Fibroblast of pulmonary artery (primary cell): ENCODE results near the gene FGF7.
A peak's percentile ranks its signal among the peaks of the same experiment; 100 is the strongest.

Source experiments
- DNase-seq: peaks from one replicate; pipeline ENCODE4 v3.0.0-alpha.2; 2010; ENCODE audit warnings: low read depth
- H3K4me3 ChIP-seq: replicated peaks from 2 replicates; pipeline ENCODE4 v1.5.1; 2011; ENCODE audit warnings: low read depth, mild to moderate bottlenecking, control low read depth, low read length, moderate library complexity
- TF ChIP-seq, protein P1 (sequence below): IDR thresholded peaks from 2 replicates; pipeline ENCODE4 v1.5.1; 2011; ENCODE audit warnings: mild to moderate bottlenecking, control low read depth, low read length, inconsistent platforms; ENCODE audit errors: missing control alignments

Gene FGF7

DNA sequence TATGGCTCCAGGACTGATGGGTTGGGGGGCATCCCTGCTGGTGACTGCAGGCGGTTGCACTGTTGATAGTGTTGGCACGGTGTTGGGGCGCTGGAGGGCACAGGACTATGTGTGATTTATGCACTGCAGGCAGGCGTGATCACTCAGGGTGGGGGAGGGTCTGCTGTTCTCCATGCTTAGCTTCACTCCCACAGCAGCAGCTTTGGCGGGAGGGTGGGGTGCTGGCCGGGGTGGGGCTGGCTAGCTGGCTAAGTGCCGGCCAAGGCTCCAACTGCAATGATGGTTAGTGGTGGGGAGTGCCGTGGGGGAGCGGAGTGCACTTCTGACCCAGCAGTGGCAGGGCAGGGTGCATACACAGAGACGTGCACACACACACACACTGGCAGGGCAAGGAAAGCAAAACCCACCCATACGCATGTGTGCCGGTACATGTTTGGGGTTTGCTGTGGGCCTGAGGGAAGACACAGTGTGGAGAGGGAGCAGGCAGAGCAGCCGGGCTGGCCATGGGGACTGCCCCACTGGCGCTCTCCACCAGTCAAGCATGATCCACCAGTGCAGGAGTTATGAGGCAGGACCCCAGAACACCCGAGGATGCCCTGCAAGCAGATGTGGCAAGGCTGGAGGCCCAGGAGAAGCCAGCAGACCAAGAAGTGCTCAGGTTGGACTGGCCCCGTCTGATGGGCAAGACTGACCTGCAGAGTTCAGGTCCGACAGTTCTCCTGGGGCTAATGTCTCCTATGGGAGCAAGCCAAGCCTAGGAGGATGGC is 16.5 kb upstream of the FGF7 start:
- TF ChIP-seq, protein P1, sequence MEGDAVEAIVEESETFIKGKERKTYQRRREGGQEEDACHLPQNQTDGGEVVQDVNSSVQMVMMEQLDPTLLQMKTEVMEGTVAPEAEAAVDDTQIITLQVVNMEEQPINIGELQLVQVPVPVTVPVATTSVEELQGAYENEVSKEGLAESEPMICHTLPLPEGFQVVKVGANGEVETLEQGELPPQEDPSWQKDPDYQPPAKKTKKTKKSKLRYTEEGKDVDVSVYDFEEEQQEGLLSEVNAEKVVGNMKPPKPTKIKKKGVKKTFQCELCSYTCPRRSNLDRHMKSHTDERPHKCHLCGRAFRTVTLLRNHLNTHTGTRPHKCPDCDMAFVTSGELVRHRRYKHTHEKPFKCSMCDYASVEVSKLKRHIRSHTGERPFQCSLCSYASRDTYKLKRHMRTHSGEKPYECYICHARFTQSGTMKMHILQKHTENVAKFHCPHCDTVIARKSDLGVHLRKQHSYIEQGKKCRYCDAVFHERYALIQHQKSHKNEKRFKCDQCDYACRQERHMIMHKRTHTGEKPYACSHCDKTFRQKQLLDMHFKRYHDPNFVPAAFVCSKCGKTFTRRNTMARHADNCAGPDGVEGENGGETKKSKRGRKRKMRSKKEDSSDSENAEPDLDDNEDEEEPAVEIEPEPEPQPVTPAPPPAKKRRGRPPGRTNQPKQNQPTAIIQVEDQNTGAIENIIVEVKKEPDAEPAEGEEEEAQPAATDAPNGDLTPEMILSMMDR, result no peak
- H3K4me3 ChIP-seq, result no peak overlapping the region
- DNase-seq, result no peak

DNA sequence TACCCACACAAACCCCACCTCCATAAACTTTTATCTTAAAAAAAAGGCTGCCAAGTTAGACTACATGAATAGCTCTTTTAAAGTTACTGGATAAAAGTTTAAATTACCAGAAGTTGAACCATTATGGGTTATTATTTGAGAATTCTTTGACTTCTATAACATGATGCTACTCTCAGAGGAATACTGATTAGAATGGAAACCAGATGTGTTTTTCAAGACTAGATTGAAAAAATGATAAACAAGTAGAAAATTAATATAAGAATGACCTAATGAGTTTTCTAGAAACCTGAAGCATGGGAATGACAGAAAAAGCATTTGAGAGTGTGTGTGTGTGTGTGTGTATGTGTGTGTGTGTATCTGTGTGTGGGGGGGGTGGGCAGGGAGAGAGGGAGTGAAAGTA is 12.4 kb upstream of the FGF7 start:
- DNase-seq, result no peak
- TF ChIP-seq, protein P1, result no peak
- no peak overlapping the region for H3K4me3 ChIP-seq

DNA sequence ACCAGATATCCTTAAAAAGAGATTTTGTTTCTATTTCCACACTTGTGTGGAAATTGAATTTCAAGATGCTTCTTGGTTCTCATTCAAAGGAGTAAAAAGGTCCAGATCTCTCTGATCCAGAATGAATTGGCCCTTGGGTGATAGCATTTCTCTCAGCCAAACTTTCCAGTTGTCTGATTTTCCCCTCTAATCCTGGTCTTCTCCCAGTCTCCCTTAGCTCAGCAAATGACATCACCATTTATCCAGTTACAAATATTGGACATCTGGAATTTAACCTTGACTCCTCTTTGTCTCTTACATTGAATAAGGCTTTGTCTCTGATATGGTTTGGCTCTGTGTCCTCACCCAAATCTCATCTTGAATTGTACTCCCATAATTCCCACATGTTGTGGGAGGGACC is 10.2 kb upstream of the FGF7 start:
- no peak for DNase-seq
- H3K4me3 ChIP-seq, result no peak overlapping the region
- TF ChIP-seq, protein P1, result no peak

DNA sequence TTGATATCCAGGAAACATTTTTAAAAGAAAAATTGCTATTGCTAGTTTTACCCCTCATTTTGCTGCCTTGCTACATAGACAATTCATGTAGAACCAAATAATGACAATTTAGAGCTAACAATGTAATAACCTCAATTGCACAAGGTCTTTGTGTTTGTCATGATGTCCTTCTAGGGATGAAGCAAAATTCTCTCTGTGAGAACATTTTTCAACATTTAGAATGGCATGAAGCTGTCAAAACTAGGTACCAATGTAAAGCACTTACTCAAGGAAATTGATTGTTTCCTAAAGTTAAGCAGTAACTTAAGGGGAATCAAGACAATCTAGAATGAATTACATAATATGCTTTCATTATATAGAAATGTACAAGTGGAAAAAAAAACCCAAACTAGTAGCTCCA is 7.9 kb upstream of the FGF7 start:
- no peak overlapping the region for H3K4me3 ChIP-seq
- TF ChIP-seq, protein P1, result no peak
- peak; percentile 23 for DNase-seq

DNA sequence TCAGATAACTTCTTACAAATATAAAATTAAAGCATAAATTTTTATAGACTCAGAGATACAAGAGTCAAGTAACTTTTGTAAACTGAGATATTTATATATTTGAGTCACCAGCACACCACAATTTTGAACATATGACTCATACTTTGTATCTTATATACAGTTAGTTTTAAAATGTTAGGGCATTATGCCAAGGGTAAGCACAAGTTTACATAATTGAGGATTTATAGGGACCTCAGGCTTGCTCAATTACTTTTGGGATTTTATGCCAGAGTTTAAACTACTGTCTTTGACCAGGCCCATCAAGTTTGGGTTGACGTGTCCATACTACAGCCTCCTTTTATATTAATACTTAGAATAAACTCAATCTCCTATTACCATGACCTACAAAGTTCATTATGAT is 7.4 kb upstream of the FGF7 start:
- TF ChIP-seq, protein P1, result no peak
- H3K4me3 ChIP-seq, result no peak overlapping the region
- DNase-seq, result peak; percentile 80

DNA sequence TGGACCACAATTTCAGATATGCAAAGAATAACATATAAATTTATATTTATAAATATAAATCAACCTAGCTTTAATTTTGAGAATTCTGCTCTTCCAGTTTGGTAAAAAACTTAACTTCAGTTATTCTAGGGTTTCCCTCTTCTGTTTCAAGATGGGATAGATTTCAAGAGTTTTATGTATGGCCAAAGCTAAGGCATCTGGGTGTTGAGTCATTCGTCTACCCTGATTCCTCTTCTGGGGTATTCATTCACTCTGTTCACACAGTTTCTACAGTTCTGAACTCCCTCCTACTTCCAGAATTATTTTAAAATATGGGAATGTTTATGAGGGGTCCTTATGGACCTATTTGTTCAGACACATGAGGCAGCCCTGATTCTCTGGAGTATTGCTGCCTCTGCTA is 4.2 kb upstream of the FGF7 start:
- H3K4me3 ChIP-seq, result no peak overlapping the region
- no peak for DNase-seq
- TF ChIP-seq, protein P1, result no peak

DNA sequence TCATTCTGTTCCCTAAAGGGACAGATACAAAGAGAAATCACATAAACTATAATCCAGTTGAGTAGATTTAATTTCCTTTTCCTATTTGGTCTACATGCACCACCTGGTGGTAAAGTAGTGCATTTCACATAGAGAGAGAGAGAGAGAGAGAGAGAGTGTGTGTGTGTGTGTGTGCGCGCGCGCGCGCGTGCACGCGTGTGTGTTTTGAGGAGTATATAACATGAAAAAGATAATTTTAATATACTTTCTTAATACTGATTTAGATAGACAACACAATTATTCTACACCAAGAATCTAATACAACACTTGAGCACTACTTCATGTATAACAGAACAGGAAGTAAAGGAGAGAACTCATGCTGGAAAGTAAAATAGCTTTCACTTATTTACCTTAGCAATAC is 1.1 kb upstream of the FGF7 start:
- TF ChIP-seq, protein P1, result peak; percentile 64
- peak; percentile 66 for DNase-seq
- H3K4me3 ChIP-seq, result no peak overlapping the region
